GM18498 (cell line): ENCODE data around the gene EPX.

Source experiments
- ATAC-seq: cut with Tn5 transposase; IDR thresholded peaks from one replicate; pipeline ENCODE4 v1.9.1; 2021; ENCODE audit warnings: mild to moderate bottlenecking, moderate library complexity; ENCODE audit not compliant: unreplicated experiment

Gene EPX

GRCh38 chr17:58224315-58224714 lies 31.8 kb downstream of the EPX start:
- no peak for ATAC-seq

GRCh38 chr17:58227733-58228132 lies 35.2 kb downstream of the EPX start:
- ATAC-seq: no peak

DNA sequence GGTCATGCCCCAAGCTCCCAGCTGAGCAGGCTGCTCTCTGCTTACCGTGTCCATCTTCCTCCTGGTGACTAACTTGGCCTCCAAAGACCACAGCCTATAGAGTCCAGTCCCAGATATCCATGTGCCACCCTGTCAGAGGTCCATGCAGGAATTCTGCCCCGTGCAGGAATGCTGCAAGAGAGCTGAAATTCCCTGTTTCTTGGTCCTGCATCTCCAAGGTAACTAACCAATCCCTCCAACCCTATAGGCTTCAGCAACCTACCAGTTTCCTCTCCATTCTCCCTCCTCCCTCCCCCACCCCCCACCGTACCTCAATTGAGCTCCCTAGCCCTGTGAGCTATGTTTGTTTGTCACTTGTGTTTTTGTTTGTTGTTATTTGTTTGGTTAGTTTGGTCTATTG lies 36.2 kb downstream of the EPX start:
- no peak for ATAC-seq

DNA sequence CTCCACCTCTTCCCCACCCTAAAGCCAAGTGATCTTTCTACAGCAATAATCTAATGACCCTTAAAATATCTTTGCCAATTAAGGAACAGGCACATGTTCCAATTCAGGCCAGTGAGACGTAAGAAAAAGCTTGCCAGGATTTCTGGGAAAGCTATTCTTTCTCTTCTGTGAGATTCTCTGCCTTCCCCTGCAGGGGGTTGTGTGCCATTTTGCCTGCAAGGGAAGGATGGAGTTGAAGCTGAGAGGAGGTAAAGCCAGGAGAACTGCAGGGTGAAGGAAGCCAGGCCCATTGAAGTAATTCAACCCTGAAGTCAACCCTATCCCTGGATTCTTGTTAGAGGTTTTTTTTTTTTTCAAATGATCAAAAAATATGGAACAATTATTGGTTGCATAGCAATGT lies 36.9 kb downstream of the EPX start:
- ATAC-seq: no peak

DNA sequence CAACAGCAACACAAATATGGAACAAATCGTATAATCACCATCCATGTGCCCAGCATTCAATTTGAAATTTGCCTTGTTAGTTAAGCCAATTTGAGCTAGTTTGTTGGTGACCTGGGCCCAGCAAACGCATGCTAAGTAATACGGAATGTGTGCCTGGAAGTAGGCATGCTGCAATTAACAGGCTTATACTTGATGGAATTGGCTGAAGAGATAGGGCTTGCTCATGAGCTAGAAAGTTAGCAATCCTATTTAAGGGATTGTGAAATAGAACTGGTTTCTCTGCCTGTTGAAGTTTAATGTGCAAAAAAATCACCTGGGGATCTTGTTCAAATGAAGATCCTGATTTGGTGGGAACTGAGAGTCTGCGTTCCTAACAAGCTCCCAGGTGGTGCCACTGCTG lies 37.4 kb downstream of the EPX start:
- ATAC-seq: no peak

- no peak for ATAC-seq
Observed at GRCh38 chr17:58231641-58232040, 39.1 kb downstream of the EPX start.

- ATAC-seq: peak; percentile 84
Observed at GRCh38 chr17:58232707-58233156, 40.2 kb downstream of the EPX start.

DNA sequence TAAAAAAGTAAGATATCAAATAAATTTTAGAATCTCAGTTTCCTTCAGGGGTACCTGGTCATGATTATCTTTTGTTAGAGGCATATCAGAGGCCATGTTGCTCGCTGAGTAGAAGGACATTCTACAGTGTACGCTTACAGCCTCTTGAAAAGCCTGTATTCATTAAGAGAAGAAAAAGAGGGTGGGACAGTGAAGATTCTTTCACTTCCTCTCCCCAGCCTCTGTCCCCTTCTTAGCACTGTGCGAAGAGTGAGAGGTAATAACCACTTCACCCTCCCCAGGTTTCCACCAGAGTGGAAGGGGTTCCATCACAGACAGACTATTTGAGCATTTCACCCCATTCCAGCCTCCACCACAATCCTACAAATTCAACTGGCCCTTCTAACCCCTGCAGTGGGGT lies 41.0 kb downstream of the EPX start:
- ATAC-seq: peak; percentile 66

- no peak for ATAC-seq
Observed at GRCh38 chr17:58234512-58234911, 42.0 kb downstream of the EPX start.

- ATAC-seq: no peak
Observed at GRCh38 chr17:58235821-58236220, 43.3 kb downstream of the EPX start.

GRCh38 chr17:58236394-58236793 lies 43.9 kb downstream of the EPX start:
- ATAC-seq: no peak

DNA sequence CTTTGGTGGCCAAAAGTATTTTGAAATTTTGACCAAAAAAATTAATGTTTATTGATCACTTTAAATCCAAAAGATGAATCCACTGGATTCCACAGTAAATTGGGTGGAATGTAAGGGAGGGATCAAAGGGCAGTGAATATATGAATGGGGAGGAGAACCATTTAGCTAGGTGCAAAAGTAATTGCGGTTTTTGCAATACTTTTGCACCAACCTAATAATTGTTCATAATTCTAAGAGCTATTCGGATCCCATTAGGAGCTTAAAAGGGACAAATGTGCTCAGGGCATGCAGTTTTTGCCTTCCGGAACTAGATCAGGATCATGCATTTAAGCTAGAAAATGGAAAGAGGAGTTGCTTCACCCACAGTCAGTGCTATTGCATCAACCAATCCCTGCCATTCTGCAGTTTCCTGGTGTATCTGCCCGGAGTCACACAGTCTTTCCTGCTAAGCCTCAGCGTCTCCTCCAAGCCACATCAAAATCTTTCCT lies 45.7 kb downstream of the EPX start, which contains the start of gene LPO:
Gene LPO (plus strand): TSS at position 438 of the 488 bp plus-strand sequence. CDS start 4,396 bp downstream, outside the sequence.
- no peak for ATAC-seq

GRCh38 chr17:58239987-58240386 lies 47.5 kb downstream of the EPX start:
- ATAC-seq: no peak

DNA sequence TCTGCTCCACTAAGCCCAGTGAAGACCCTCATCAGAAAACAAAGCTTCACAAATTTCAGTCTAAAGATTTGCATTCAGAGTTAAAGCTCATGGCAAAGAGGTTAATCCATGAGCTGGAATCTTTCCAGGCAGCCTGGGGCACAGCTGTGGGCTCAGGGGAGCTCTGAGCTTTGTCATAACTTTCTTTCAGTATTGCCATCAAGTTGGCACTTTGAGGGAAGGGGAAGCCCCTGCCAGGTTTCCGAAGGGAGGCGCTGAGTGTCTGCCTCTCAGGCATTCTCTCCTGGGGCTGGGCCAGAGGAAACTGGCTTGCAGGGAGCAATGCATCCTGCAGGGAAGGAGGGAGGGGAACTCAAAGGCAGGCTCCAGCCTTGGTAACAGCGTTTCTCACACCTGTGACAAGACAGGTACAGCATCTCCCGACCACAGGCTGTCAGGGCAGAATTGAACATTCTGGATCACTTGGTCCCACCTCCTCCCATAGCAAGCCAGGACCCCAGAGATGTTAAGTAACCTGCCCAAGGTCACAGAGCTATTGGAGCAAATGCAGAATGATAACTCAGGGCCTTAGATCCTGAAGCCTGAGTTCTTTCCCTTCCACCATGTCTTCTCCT lies 49.8 kb downstream of the EPX start:
- ATAC-seq: no peak

- ATAC-seq: no peak
Observed at GRCh38 chr17:58244963-58245362, 52.4 kb downstream of the EPX start.

DNA sequence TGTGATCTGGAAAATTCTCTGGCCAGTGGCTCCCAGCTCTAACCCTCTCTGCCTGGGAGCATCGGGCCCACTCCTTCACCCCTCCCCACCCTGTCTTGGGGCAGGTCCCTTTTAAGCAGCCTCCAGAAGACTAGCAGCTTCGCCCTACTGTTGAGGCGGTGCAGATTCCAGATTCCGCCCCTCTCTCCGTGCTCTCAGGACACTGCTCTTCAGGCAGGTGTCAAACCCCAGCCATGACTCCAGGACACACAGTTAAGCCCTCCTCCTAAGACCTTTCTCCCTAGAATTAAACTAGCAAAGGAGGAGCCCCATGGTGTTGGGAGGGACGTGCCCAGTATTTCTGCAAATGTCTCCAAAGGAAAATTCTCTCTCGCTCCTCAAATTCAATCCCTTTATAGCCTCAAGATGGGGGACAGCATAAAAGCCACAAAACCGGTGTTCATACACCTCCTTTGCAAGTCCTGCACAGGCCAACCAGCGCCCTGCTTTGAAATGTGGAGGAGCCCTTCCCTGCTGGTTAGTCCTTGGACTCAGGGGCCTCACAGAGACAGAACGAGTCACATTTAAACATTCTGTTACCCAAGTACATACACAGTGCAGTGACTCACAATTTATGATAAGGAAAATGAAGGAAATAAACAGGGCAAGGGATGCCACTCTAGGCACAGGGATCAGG lies 53.0 kb downstream of the EPX start:
- ATAC-seq: no peak

DNA sequence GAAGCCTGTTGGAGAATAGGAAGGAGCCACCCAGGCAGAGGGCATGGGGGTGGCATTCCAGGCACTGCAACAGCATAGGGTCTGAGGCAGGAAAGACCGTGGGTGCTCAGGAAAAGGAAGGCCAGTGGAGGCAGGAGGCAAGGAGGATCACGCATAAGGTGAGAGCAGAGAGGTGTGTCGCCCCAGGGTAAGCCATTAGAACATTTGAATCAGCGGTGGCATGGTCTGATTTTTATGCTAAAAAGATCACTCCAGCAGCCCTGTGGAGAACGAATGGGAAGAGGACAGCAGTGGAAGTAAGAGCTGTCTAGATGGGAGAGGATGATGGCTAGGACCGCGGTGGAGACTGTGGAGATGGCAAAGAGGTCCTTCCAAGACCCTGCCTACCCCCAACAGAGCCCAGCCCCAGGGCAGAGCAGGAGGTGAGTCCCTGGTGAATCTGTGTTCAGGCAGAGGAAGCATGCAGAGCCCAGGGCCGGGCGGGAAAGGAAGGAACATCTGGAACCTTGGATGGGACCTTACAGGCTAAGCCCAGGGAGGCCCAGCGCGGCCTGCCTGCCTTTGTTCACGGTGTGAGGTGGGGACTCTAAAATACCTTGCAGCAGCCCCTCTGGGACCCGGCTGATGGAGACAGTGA lies 53.7 kb downstream of the EPX start:
- ATAC-seq: no peak

GRCh38 chr17:58246781-58247180 lies 54.3 kb downstream of the EPX start:
- no peak for ATAC-seq

- no peak for ATAC-seq
Observed at GRCh38 chr17:58247511-58248363, 55.2 kb downstream of the EPX start.

- ATAC-seq: no peak
Observed at GRCh38 chr17:58248955-58249269, 56.4 kb downstream of the EPX start.
